ENCODE data around the gene NTRK1.

GRCh38 chr1:156886583-156887281 is 26.1 kb downstream of the NTRK1 start:
- TF ChIP-seq CBFB (CRISPR knock-in tag; IDR thresholded peaks at IDR 0.05): no peak
- no peak for TF ChIP-seq YY1 (IDR thresholded peaks at IDR 0.05; ENCODE audit: insufficient read depth, insufficient replicate concordance, low read depth, low read length)
- no peak for TF ChIP-seq EP300 (IDR thresholded peaks at IDR 0.05; ENCODE audit: low read depth in 2 of 2, low read length in 2 of 2)
- no peak for TF ChIP-seq EP300 (CRISPR knock-in tag; IDR thresholded peaks at IDR 0.05; ENCODE audit: borderline replicate concordance)
- no peak for TF ChIP-seq ZNF232 (CRISPR knock-in tag; IDR thresholded peaks at IDR 0.05; ENCODE audit: borderline replicate concordance)
- no peak for TF ChIP-seq NFE2L2 (IDR thresholded peaks at IDR 0.05; ENCODE audit: low read length)
- no peak for TF ChIP-seq ZBTB26 (CRISPR knock-in tag; IDR thresholded peaks at IDR 0.05; ENCODE audit: borderline replicate concordance)
- no peak for TF ChIP-seq ZNF124 (CRISPR knock-in tag; IDR thresholded peaks at IDR 0.05)
- no peak for TF ChIP-seq HNRNPLL (IDR thresholded peaks at IDR 0.05; ENCODE audit: low read depth, low read length, poor library complexity, severe bottlenecking)
- TF ChIP-seq ZNF274 (CRISPR knock-in tag; IDR thresholded peaks at IDR 0.05): no peak
- TF ChIP-seq HOXA7 (CRISPR knock-in tag; IDR thresholded peaks at IDR 0.05): no peak
- TF ChIP-seq ZFP37 (CRISPR knock-in tag; IDR thresholded peaks at IDR 0.05; ENCODE audit: borderline replicate concordance): no peak

Data from HepG2 (cell line).